HG03108 (cell line): ENCODE measurements around the gene ANXA2R.
A peak's percentile ranks its signal among the peaks of the same experiment; 100 is the strongest.
"Not testable (repeated sequence)": the region's sequence is repeated elsewhere in the genome, so short reads cannot be mapped to it uniquely, and the experiment has no call there.

Experiments
- ATAC-seq: cut with Tn5 transposase; IDR thresholded peaks from one replicate; pipeline ENCODE4 v1.9.1; 2021; ENCODE audit warnings: moderate library complexity; ENCODE audit not compliant: unreplicated experiment

Gene ANXA2R

DNA sequence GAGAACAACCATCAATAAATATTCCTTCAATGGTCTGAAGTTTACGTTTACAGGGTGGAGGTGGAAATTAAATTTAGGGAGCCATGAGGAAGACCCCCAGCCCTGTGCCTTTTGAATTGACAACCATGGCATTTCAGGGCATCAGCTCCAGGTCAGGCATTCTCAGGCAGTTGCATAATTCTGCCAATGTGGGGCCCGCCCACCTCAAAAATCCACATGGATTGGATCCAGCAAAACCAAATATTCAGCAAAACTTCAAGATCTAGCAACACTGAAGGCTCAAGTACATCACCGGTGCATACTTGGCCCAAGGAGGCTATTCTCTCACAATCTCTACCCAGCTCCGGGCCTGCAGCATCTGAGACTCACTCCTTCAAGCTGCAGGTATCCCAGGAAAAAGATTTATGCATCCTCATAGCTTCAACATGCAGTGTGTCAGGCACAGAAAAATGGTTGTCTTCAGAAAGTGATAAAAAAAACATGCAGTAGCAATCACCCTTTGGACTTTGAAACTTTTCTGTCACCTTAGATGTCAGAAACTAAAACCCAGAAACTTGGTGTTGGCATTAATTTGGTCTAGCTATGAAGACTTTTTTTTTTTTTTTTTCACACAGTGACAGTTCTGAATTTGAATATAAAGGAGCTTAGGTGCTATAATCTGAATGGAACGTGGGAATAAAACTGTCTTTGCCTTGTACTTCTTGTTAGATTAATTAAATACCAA lies 21.4 kb upstream of the ANXA2R start:
- no peak for ATAC-seq

DNA sequence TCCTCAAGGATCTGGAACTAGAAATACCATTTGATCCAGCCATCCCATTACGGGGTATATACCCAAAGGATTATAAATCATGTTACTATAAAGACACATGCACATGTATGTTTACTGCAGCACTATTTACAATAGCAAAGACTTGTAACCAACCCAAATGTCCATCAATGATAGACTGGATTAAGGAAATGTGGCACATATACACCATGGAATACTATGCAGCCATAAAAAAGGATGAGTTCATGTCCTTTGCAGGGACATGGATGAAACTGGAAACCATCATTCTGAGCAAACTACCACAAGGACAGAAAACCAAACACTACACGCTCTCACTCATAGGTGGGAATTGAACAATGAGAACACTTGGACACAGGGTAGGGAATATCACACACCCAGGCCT lies 19.9 kb upstream of the ANXA2R start:
- ATAC-seq: not testable (repeated sequence)

DNA sequence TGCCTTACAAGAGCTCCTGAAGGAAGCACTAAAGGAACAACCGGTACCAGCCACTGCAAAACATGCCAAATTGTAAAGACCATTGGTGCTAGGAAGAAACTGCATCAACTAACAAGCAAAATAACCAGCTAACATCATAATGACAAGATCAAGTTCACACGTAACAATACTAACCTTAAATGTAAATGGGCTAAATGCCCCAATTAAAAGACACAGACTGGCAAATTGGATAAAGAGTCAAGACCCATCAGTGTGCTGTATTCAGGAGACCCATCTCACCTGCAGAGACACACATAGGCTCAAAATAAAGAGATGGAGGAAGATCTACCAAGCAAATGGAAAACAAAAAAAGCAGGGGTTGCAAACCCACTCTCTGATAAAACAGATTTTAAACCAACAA lies 15.0 kb upstream of the ANXA2R start:
- not testable (repeated sequence) for ATAC-seq

GRCh38 chr5:43051684-43052083 lies 11.6 kb upstream of the ANXA2R start:
- no peak for ATAC-seq

GRCh38 chr5:43050384-43050783 lies 10.3 kb upstream of the ANXA2R start:
- no peak for ATAC-seq

- ATAC-seq: no peak
Observed at GRCh38 chr5:43049236-43049635, 9.1 kb upstream of the ANXA2R start.

- no peak for ATAC-seq
Observed at GRCh38 chr5:43046474-43046873, 6.4 kb upstream of the ANXA2R start.

GRCh38 chr5:43045236-43045635 lies 5.1 kb upstream of the ANXA2R start:
- no peak for ATAC-seq

DNA sequence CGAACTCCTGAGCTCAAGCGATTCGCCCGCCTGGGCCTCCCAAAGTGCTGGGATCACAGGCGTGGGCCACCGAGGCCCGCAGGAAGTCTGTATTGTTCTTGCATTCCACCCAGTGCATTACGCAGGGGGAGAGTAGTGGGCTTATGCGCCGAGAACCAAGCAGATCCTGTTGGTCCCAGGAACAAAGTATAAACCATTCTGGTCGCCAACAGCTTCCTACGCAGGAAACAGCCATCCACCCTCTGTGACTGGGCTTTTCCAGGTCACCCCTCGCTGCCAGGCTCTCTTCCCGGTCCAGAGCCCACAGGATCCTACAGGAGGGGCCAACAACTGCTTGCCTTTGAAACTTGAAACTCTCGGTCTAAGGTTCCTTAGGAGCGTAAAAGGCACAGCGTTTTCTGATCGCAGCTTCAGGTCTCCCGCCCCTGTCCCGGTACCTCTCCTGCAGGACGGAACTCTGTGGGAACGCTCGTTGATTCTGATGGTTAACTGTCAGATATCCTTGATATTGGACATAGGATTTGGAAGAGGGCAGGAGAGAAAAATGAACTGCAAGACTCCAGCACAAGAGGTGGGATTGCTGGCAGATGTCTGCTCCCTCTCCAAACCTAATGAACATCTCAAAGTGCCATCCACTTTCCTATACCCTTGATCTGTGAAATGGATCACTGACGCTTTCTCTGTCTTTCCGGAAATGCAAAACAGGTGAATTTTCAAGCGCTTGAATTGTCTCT lies 4.2 kb upstream of the ANXA2R start:
- no peak for ATAC-seq

GRCh38 chr5:43043400-43043756 lies 3.3 kb upstream of the ANXA2R start:
- no peak for ATAC-seq

- peak; percentile 15 for ATAC-seq
Observed at GRCh38 chr5:43042626-43043399, 2.7 kb upstream of the ANXA2R start.

DNA sequence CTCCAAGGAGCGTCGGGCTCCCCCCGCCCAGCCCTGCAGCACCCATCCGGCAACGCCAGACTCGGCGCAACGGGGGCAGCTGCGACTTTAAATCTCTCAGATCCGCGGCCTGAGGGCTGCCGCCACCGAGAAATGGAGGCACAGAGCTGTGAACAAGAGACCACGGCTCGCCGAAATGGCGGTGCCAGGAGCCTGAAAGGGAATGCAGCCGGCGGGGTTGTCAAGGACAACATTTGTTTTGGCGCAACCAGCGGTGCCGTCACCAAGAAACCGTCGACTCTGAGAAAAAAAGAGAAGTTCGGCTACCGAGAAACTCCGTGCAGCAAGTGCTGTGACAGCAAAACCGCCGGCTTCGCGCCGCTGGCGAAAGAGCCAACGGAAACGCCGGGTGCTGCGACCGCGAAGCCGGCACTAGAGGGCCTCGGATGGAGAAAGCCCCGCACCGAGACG lies 2.1 kb upstream of the ANXA2R start:
- peak; percentile 21 for ATAC-seq

DNA sequence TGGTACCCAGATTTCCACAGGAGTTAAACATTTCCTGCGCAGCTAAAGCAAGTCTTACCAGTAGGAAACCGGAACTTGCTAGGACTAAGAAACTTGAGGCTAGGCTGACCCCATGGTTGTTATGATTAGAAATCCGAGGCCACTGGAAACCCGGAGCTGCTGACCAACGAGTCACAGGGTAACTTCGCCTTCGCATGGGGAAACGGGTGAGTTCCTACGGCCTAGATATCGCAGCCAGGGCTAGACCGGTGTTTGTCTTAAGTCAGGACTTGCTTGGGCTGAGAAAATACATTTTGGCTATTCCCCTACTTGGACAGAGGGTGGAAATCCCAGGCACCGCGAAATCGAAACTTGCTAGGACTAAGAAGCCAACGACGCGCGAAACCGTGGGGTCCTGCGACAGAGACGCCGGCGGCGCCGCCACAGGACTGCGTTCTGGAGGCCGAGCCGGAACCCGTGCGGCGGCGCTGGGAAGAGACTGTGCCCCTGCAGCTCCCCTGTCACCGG lies 1.6 kb upstream of the ANXA2R start:
- ATAC-seq: peak; percentile 7

- no peak for ATAC-seq
Observed at GRCh38 chr5:43041110-43041668, 1.1 kb upstream of the ANXA2R start.

DNA sequence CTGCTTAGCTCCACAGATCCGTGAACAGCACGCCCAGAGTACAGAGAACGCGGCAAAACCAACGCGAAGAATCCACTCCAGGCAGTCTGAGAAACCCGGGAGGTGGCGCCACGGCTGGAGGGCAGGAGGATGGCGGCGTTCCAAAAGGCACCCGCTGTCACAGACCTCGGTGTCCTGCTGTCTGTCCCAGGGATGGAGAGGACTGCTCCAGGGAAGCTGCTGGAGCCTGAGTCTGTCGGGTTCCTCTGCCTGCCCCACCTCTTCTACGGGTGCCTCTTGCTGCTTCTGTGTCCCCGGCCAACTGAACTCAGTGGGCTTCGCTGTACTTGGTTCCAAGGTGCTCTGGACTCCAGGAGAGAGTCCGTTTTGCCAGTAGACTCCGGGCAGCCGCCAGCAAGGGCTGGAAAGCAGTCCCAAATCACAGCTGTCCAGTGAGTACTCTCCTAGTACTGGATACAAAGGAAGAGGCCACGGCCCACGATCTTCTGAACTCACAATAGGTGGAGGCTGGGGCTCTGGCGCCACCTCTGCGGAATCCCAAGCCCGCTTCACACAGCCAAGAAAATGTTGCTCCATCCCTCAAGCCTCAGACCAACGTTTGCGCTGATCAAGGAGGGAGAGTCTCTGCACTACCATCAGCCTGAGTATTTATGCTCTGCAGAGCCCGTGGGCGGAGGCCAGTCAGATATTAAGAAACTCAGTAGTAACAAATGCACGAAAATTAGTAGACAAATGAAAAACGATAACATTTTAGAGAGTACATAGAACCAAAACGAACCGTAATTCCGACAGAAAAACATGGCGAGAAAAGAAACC lies 440 bp downstream of the ANXA2R start:
- ATAC-seq: peak; percentile 23

- no peak for ATAC-seq
Observed at GRCh38 chr5:43039152-43039470, 1.0 kb downstream of the ANXA2R start.

DNA sequence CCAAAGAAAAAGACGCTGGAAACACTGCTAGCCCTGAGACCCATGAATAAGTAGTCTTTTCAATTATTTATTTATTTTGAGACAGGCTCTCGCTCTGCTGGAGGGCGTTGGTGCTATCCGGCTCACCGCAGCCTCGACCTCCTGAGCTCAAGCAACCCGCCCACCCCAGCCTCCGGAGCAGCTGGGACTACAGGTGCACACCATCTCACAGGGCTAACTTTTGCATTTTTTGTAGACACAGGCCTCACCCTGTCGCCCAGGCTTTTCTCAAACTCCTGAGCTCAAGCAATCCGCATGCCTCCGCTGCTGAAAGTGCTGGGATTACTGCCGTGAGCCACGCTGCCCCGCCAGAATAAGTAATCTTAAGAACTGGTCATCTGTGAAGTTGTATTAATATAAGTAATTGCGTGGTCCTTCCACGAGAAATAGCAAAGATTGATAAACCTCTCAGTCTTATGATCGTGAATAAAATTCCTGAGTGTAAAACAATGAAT lies 1.6 kb downstream of the ANXA2R start:
- ATAC-seq: no peak

GRCh38 chr5:43037636-43038495 lies 2.3 kb downstream of the ANXA2R start:
- no peak for ATAC-seq

DNA sequence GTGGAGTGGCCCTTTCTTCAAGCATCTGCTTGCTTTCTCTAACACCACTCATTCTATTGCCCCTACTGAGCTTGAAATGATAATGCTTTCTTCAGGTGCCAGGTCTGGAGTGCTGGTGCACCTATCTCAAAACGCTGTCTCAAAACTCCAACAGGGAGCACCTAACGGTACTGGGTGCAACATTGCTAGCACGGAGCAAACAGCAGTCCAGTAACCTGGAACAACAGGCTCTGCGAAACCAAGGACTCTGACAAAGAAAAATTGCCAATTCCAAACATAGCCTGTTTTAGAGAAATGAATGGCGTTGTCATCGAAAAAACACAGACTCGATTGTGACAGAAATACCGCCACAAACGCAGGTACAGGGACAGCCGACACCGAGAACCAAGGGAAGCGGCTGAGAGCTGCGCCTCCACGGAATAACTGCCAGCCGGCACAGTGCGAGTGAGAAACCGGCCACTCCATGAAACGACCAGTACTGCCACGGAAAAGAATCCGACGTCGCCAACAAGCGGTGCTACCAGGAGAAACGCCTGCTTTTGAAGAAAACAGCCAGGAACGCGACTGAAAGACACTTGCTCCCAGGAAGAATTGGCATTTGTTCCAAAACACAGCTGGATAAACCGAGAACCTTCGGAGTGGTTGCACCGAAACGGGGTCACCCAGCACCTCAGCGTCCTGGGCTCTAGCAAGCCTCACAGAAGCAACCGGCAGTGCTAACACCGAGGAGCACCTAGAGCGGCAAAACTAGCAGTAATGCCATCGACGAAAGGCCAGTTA lies 3.1 kb downstream of the ANXA2R start:
- ATAC-seq: no peak
